Measurements from ENCODE around the gene ME3.

Gene ME3

GRCh38 chr11:86484795-86485166, 187.6 kb downstream of the ME3 start:
- no peak for TF ChIP-seq CTCF (IDR thresholded peaks at IDR 0.05; ENCODE audit: low read depth, low read length)
- DNase-seq (ENCODE audit: extremely low read depth, low read depth), result no peak

GRCh38 chr11:86483940-86484794, 188.2 kb downstream of the ME3 start:
- DNase-seq (ENCODE audit: extremely low read depth, low read depth), result peak; percentile 94
- no peak for TF ChIP-seq CTCF (IDR thresholded peaks at IDR 0.05; ENCODE audit: low read depth, low read length)

- no peak for DNase-seq (ENCODE audit: extremely low read depth, low read depth)
- no peak for TF ChIP-seq CTCF (IDR thresholded peaks at IDR 0.05; ENCODE audit: low read depth, low read length)
These were observed 188.8 kb downstream of the ME3 start for GRCh38 chr11:86483610-86483939.

- no peak for DNase-seq (ENCODE audit: extremely low read depth, low read depth)
These were observed 189.7 kb downstream of the ME3 start for GRCh38 chr11:86482692-86483091.

GRCh38 chr11:86481399-86481798, 191.0 kb downstream of the ME3 start:
- no peak for DNase-seq (ENCODE audit: extremely low read depth, low read depth)
- no peak for TF ChIP-seq CTCF (IDR thresholded peaks at IDR 0.05; ENCODE audit: low read depth, low read length)

More at GRCh38 chr11:86482692-86483091, 189.7 kb downstream of the ME3 start:
- no peak for TF ChIP-seq CTCF (IDR thresholded peaks at IDR 0.05; ENCODE audit: low read depth, low read length)

GRCh38 chr11:86478348-86478747, 194.1 kb downstream of the ME3 start:
- no peak for DNase-seq (ENCODE audit: extremely low read depth, low read depth)
- no peak for TF ChIP-seq CTCF (IDR thresholded peaks at IDR 0.05; ENCODE audit: low read depth, low read length)

- no peak for DNase-seq (ENCODE audit: extremely low read depth, low read depth)
- no peak for TF ChIP-seq CTCF (IDR thresholded peaks at IDR 0.05; ENCODE audit: low read depth, low read length)
These were observed 194.8 kb downstream of the ME3 start for GRCh38 chr11:86477495-86478155.
